ENCODE measurements around the gene TICRR.
A peak's percentile ranks its signal among the peaks of the same experiment; 100 is the strongest.

TICRR gene

DNA sequence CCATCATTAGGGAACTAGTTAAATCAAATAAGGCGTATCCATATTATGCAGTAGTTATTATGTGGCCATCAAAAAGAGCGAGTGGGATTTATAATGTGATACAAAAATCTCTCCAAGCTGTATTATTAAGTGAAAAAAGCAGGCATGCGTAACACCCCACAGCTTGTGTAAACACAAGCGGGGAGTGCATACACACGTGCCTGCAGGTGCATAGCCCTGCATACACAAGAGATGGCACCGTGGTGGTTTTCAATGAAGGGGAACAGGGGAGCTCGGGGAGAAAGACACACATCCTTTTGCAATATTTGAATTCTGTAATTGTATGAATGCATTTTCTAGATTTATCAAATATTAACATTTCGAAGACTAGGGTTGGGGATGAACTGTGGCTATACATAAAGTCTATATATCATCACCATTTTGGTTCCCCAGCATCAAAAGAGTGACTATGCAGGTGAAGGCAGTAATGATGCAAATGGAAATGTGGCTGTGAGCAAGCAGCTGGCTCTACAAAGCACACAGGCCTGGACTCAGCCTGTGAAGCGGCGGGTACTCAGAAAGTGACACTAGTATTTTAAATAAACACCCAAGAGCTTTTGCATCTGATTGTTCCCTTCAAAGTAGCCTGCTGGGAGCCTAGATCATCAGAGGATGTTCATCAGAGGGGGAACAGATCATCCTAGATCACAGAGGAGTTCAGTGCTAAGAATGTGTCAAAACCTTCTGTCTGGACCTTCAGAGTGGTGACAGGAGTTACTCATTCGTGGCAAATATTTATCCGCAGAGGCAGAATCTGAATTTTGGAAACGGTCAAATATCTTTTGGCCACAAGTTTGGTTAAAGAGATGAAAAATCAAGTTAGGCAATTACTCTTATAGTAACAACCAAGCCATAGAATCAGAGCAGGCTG is 89.4 kb downstream of the TICRR start:
- no peak overlapping the region for H3K18ac ChIP-seq (ENCODE audit: low read depth in 1 of 2, low read length in 2 of 2)
- H2BK12ac ChIP-seq (ENCODE audit: low read length in 2 of 2), result no peak overlapping the region
- peak overlapping the region; percentile 79 for H3K4me2 ChIP-seq (ENCODE audit: low read length, poor library complexity, severe bottlenecking)
- no peak overlapping the region for H2BK5ac ChIP-seq (ENCODE audit: low read depth, low read length, poor library complexity, severe bottlenecking)
- no peak overlapping the region for H3K27ac ChIP-seq (ENCODE audit: low read length, poor library complexity, severe bottlenecking)
- no peak overlapping the region for H3K14ac ChIP-seq (ENCODE audit: low read length in 2 of 2)
- H3K27me3 ChIP-seq (ENCODE audit: control insufficient read depth in 1 of 2, insufficient read depth in 1 of 2, low read length in 2 of 2), result no peaks in the 10 kb centered on the region
- 87% methylated on average over 10 of the region's 13 CpGs for WGBS
- no peak overlapping the region for H2BK120ac ChIP-seq (ENCODE audit: low read depth, low read length)
- peaks cover 21% of the 10 kb centered on the region for H3K4me1 ChIP-seq (ENCODE audit: control insufficient read depth, insufficient read depth, low read depth, low read length)
- no peaks in the 10 kb centered on the region for H3K79me1 ChIP-seq (replicated peaks; ENCODE audit: low read length, poor library complexity, severe bottlenecking)
- no peak overlapping the region for H2AK5ac ChIP-seq (ENCODE audit: low read length, severe bottlenecking)
- peak overlapping the region in 1 of 2 experiments; percentile 65 for H3K4me3 ChIP-seq (ENCODE audit: insufficient read depth in 1 of 2, low read depth in 1 of 2, low read length in 2 of 2)
- peaks cover 4% of the 10 kb centered on the region for H3K9me3 ChIP-seq (ENCODE audit: control insufficient read depth, low read length)
- H2AFZ ChIP-seq (ENCODE audit: low read depth, low read length), result no peak overlapping the region
- no peak overlapping the region for H4K8ac ChIP-seq (ENCODE audit: low read length)
- H3K4ac ChIP-seq (ENCODE audit: low read depth in 1 of 2, low read length in 2 of 2), result no peak overlapping the region
- H3K36me3 ChIP-seq (ENCODE audit: control insufficient read depth in 1 of 2, insufficient read depth in 2 of 2, low read depth in 1 of 2, low read length in 2 of 2), result peaks cover 4 to 8% of the 10 kb centered on the region in 2 experiments
- peak overlapping the region; percentile 79 for H3K9ac ChIP-seq (ENCODE audit: low read length)
- no peak overlapping the region for H2BK15ac ChIP-seq (ENCODE audit: low read depth, poor library complexity, severe bottlenecking)
- H4K91ac ChIP-seq (ENCODE audit: low read length), result no peak overlapping the region
- peak; percentile 9 for DNase-seq
- H3K23ac ChIP-seq (ENCODE audit: low read length in 2 of 2), result no peak overlapping the region

DNA sequence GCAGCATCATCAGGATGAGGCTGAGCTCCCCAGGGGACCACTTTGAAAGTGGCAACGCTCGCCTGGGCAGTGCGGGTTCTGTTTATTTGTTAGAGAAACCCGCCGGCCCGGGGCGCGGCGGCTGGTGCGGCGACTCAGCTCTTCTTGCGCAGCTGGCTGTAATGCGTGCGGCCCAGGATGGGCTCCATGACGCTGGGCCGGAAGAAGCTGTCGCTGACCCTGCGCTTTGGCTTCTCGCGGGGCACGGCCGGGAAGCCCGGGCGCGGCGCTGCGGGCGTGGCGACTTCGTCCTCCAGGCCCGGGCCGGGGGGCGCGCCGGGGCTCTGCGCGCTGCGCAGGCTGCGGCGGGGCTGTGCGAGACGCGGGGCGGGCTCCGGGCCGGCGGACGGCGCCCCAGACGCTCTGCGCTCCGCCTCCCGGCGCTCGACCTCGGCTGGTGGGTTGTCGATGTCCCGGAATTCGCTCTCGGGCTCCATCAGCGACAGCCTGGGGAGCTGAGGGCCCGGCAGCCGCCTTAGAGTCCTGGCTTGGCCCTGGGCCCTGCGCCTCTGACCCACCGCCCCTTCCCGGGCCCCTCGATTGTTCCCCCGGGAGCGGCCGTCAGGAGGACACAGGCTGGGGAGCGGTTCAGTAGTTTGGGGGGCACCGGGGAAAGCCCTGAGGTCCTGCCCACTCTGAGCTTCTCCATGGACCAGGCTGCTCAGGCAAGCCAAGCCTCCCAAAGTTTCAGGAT is 90.3 kb downstream of the TICRR start:
- H3K9me3 ChIP-seq (ENCODE audit: control insufficient read depth, low read length), result peaks cover under 1% of the 10 kb centered on the region
- no peak overlapping the region for H3K14ac ChIP-seq (ENCODE audit: low read length in 2 of 2)
- no peak overlapping the region for H3K27ac ChIP-seq (ENCODE audit: low read length, poor library complexity, severe bottlenecking)
- H3K4me1 ChIP-seq (ENCODE audit: control insufficient read depth, insufficient read depth, low read depth, low read length), result peaks cover 21% of the 10 kb centered on the region
- peak overlapping the region; percentile 73 for H4K91ac ChIP-seq (ENCODE audit: low read length)
- H3K18ac ChIP-seq (ENCODE audit: low read depth in 1 of 2, low read length in 2 of 2), result peak overlapping the region; percentile 90 to 98
- H2BK120ac ChIP-seq (ENCODE audit: low read depth, low read length), result peak overlapping the region; percentile 89
- H3K4me2 ChIP-seq (ENCODE audit: low read length, poor library complexity, severe bottlenecking), result peak overlapping the region; percentile 79
- peak overlapping the region; percentile 89 for H2BK15ac ChIP-seq (ENCODE audit: low read depth, poor library complexity, severe bottlenecking)
- peaks cover 3 to 4% of the 10 kb centered on the region in 2 experiments for H3K36me3 ChIP-seq (ENCODE audit: control insufficient read depth in 1 of 2, insufficient read depth in 2 of 2, low read depth in 1 of 2, low read length in 2 of 2)
- peak overlapping the region; percentile 79 for H3K9ac ChIP-seq (ENCODE audit: low read length)
- H3K23ac ChIP-seq (ENCODE audit: low read length in 2 of 2), result peak overlapping the region in 1 of 2 experiments; percentile 42
- H2BK12ac ChIP-seq (ENCODE audit: low read length in 2 of 2), result peak overlapping the region; percentile 55 to 63
- WGBS, result 7% methylated on average over 56 of the region's 72 CpGs
- peak; percentile 75 for DNase-seq
- H2AFZ ChIP-seq (ENCODE audit: low read depth, low read length), result peak overlapping the region; percentile 72
- peak overlapping the region; percentile 92 for H4K8ac ChIP-seq (ENCODE audit: low read length)
- H3K4ac ChIP-seq (ENCODE audit: low read depth in 1 of 2, low read length in 2 of 2), result peak overlapping the region; percentile 51 to 86
- H3K27me3 ChIP-seq (ENCODE audit: control insufficient read depth in 1 of 2, insufficient read depth in 1 of 2, low read length in 2 of 2), result no peaks in the 10 kb centered on the region
- no peak overlapping the region for H2BK5ac ChIP-seq (ENCODE audit: low read depth, low read length, poor library complexity, severe bottlenecking)
- no peak overlapping the region for H2AK5ac ChIP-seq (ENCODE audit: low read length, severe bottlenecking)
- peak overlapping the region; percentile 55 to 65 for H3K4me3 ChIP-seq (ENCODE audit: insufficient read depth in 1 of 2, low read depth in 1 of 2, low read length in 2 of 2)
- H3K79me1 ChIP-seq (replicated peaks; ENCODE audit: low read length, poor library complexity, severe bottlenecking), result no peaks in the 10 kb centered on the region

DNA sequence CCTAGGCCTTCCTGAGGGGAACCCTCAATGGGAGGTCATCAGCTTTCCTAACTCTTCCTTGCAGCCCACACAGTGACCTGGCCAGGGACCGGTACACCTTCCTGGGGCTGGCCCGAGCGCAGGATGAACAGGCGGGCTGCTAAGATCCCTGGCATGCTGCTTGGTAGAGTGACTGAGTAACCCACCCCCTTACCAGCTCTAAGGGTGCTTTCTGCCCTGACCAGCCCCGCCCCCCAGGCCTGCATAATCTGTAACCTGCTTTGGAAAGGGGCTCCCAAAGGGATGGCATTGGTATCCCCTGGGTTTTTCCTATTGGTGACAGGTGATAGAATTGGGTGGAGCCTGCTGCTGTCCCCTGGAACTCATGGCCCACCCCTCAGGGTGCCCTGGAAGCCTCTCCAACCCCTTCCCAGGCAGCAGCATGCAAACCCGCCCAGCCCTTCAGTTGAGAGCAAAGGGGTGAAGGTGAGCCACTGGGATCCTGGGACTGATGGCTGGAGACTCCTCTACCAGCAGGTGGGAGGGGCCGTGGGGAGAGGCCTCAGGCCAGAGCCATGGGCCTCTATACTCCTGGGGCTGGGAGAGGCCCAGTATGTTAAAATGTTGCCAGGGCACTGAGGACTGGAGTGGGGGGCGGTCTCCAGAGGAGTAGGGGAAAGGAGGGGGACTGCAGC is 91.1 kb downstream of the TICRR start:
- H3K4ac ChIP-seq (ENCODE audit: low read depth in 1 of 2, low read length in 2 of 2), result peak overlapping the region; percentile 51 to 86

More for the DNA sequence above, 91.1 kb downstream of the TICRR start:
- no peak overlapping the region for H3K27ac ChIP-seq (ENCODE audit: low read length, poor library complexity, severe bottlenecking)
- H2BK15ac ChIP-seq (ENCODE audit: low read depth, poor library complexity, severe bottlenecking), result no peak overlapping the region
- H3K27me3 ChIP-seq (ENCODE audit: control insufficient read depth in 1 of 2, insufficient read depth in 1 of 2, low read length in 2 of 2), result no peaks in the 10 kb centered on the region
- peak overlapping the region; percentile 89 for H2BK120ac ChIP-seq (ENCODE audit: low read depth, low read length)
- H2BK12ac ChIP-seq (ENCODE audit: low read length in 2 of 2), result peak overlapping the region; percentile 54 to 63
- peak overlapping the region; percentile 79 for H3K4me2 ChIP-seq (ENCODE audit: low read length, poor library complexity, severe bottlenecking)
- H4K91ac ChIP-seq (ENCODE audit: low read length), result peak overlapping the region; percentile 73
- H3K9ac ChIP-seq (ENCODE audit: low read length), result peak overlapping the region; percentile 79
- peak overlapping the region in 1 of 2 experiments; percentile 55 for H3K4me3 ChIP-seq (ENCODE audit: insufficient read depth in 1 of 2, low read depth in 1 of 2, low read length in 2 of 2)
- peak overlapping the region; percentile 5 to 98 for H3K18ac ChIP-seq (ENCODE audit: low read depth in 1 of 2, low read length in 2 of 2)
- H3K14ac ChIP-seq (ENCODE audit: low read length in 2 of 2), result no peak overlapping the region
- H2AK5ac ChIP-seq (ENCODE audit: low read length, severe bottlenecking), result no peak overlapping the region
- WGBS, result 92% methylated on average over 8 of the region's 8 CpGs
- no peak overlapping the region for H2BK5ac ChIP-seq (ENCODE audit: low read depth, low read length, poor library complexity, severe bottlenecking)
- H2AFZ ChIP-seq (ENCODE audit: low read depth, low read length), result peak overlapping the region; percentile 72
- peak overlapping the region; percentile 92 for H4K8ac ChIP-seq (ENCODE audit: low read length)
- no peaks in the 10 kb centered on the region for H3K79me1 ChIP-seq (replicated peaks; ENCODE audit: low read length, poor library complexity, severe bottlenecking)
- peaks cover 21% of the 10 kb centered on the region for H3K4me1 ChIP-seq (ENCODE audit: control insufficient read depth, insufficient read depth, low read depth, low read length)
- peak overlapping the region in 1 of 2 experiments; percentile 17 for H3K23ac ChIP-seq (ENCODE audit: low read length in 2 of 2)
- H3K9me3 ChIP-seq (ENCODE audit: control insufficient read depth, low read length), result no peaks in the 10 kb centered on the region
- no peak for DNase-seq
- peaks cover 0 to 4% of the 10 kb centered on the region in 2 experiments for H3K36me3 ChIP-seq (ENCODE audit: control insufficient read depth in 1 of 2, insufficient read depth in 2 of 2, low read depth in 1 of 2, low read length in 2 of 2)

Data from mesenchymal stem cell (in vitro differentiated cells and primary cell).